ENCODE data around the gene ISG20L2.

DNA sequence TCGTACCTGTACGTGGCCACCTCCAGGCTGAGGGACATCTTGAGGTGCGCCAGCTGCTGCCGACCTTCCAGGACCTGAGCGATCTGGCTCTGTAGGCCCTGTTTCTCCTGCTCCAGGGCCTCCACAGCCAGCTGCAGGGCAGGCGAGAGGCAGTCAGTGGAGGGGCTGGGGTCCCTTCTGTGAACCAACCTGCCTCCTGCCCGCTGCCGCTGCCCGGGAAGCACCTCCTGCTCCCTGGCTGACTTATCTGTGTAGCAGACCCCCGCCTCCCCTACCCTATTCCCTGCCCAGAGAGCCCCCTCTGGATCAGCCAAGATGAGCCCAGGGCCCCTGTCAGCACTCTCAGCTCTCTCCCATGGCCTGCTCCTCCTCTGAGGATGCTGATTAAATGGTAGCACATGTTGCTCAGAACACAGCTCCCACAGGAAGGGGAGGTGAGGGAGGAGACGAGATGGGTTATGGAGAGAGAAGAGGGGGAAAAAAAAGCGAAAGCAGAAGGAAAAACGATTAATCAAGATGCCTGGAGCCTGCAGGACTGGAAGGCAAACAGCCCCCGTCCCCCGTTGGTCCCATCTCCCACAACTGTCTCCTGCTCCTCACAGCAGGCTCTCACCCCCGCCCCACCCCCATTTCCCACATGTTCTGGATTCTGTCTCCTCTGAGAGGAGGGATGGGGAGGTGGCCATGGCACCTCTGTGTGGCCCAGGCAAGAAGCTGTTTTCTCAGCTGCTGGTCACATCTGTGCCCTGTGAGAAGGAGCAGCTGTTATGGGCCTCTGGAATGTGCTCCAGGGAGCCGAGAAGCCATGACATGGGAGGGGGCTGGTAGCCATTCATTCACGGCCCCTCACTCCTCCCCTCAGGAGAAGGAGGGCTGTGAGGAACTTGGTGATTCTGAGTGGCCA, 53.1 kb downstream of the ISG20L2 start:
- TF ChIP-seq YY1 (IDR thresholded peaks at IDR 0.05; ENCODE audit: insufficient read depth, insufficient read length) (no peak), ZNF274 (IDR thresholded peaks at IDR 0.05; ENCODE audit: low read depth, low read length) (no peak), SUZ12 (IDR thresholded peaks at IDR 0.05; ENCODE audit: extremely low read depth, insufficient read depth, insufficient read length) (no peak)
